SK-N-SH treated with all-trans-retinoic acid at 6 μM for 48 hours (cell line): ENCODE measurements around the gene COL26A1.

Experiments
- ATAC-seq: fragments of 200-7000 bp; cut with Tn5 transposase; 3 replicates; pipeline ENCODE4 v1.9.1; 2020; ENCODE audit warnings: mild to moderate bottlenecking, moderate library complexity
- ARNTL ChIP-seq: fragments of 450-650 bp; formaldehyde crosslinking; IDR thresholded peaks from 2 replicates; pipeline ENCODE4 v1.5.0; 2020; ENCODE audit warnings: low read depth, mild to moderate bottlenecking, moderate library complexity, borderline replicate concordance
- BACH2 ChIP-seq: fragments of 250-450 bp; sonication (Bioruptor Pico); IDR thresholded peaks from 2 replicates; pipeline ENCODE4 v1.9.0; 2021; ENCODE audit warnings: mild to moderate bottlenecking, borderline replicate concordance
- CREB5 ChIP-seq: fragments of 250-450 bp; sonication (Bioruptor Pico); IDR thresholded peaks from 2 replicates; pipeline ENCODE4 v1.5.1; 2020; ENCODE audit warnings: low read depth, mild to moderate bottlenecking, moderate library complexity
- CSDC2 ChIP-seq: fragments of 250-450 bp; sonication (Bioruptor Pico); IDR thresholded peaks from 2 replicates; pipeline ENCODE4 v1.5.0; 2020; ENCODE audit warnings: mild to moderate bottlenecking, moderate library complexity
- CSRNP3 ChIP-seq: fragments of 250-450 bp; sonication (Bioruptor Pico); IDR thresholded peaks from 2 replicates; pipeline ENCODE4 v1.5.1; 2021; ENCODE audit warnings: mild to moderate bottlenecking, moderate library complexity
- ESRRG ChIP-seq: fragments of 250-450 bp; sonication (Bioruptor Pico); IDR thresholded peaks from 2 replicates; pipeline ENCODE4 v1.6.1; 2021; ENCODE audit warnings: mild to moderate bottlenecking
- GLIS3 ChIP-seq: fragments of 250-450 bp; sonication (Bioruptor Pico); IDR thresholded peaks from 2 replicates; pipeline ENCODE4 v1.5.0; 2020; ENCODE audit warnings: mild to moderate bottlenecking, moderate library complexity
- ISL1 ChIP-seq: fragments of 250-450 bp; sonication (Bioruptor Pico); IDR thresholded peaks from 2 replicates; pipeline ENCODE4 v2.1.2; 2022; ENCODE audit warnings: mild to moderate bottlenecking, moderate library complexity
- OSR1 ChIP-seq: fragments of 250-450 bp; sonication (Bioruptor Pico); IDR thresholded peaks from 2 replicates; pipeline ENCODE4 v1.8.0; 2022; ENCODE audit warnings: moderate library complexity, mild to moderate bottlenecking, inconsistent platforms
- PATZ1 ChIP-seq: fragments of 250-450 bp; sonication (Bioruptor Pico); IDR thresholded peaks from 2 replicates; pipeline ENCODE4 v1.8.0; 2020; ENCODE audit warnings: mild to moderate bottlenecking, moderate library complexity, borderline replicate concordance
- POU6F1 ChIP-seq: fragments of 250-450 bp; sonication (Bioruptor Pico); IDR thresholded peaks from 2 replicates; pipeline ENCODE4 v1.8.0; 2021; ENCODE audit warnings: low read depth, mild to moderate bottlenecking, moderate library complexity, borderline replicate concordance
- RARB ChIP-seq: fragments of 250-450 bp; sonication (Bioruptor Pico); IDR thresholded peaks from 2 replicates; pipeline ENCODE4 v1.8.0; 2021; ENCODE audit warnings: mild to moderate bottlenecking, moderate library complexity
- TCF4 ChIP-seq: fragments of 250-450 bp; sonication (Bioruptor Pico); IDR thresholded peaks from 2 replicates; pipeline ENCODE4 v1.8.0; 2021; ENCODE audit warnings: mild to moderate bottlenecking, moderate library complexity, borderline replicate concordance
- TOX ChIP-seq: fragments of 250-450 bp; sonication (Bioruptor Pico); IDR thresholded peaks from 2 replicates; pipeline ENCODE4 v1.8.0; 2021; ENCODE audit warnings: mild to moderate bottlenecking, moderate library complexity, borderline replicate concordance
- TSHZ2 ChIP-seq: fragments of 250-450 bp; sonication (Bioruptor Pico); IDR thresholded peaks from 2 replicates; pipeline ENCODE4 v1.5.0; 2020; ENCODE audit warnings: mild to moderate bottlenecking, moderate library complexity
- ZC3H10 ChIP-seq: fragments of 250-450 bp; sonication (Bioruptor Pico); IDR thresholded peaks from 2 replicates; pipeline ENCODE4 v1.5.1; 2021; ENCODE audit warnings: mild to moderate bottlenecking, moderate library complexity
- ZFP3 ChIP-seq: fragments of 250-450 bp; sonication (Bioruptor Pico); IDR thresholded peaks from 2 replicates; pipeline ENCODE4 v1.5.0; 2020; ENCODE audit warnings: mild to moderate bottlenecking, moderate library complexity
- ZFP30 ChIP-seq: fragments of 450-650 bp; formaldehyde crosslinking; IDR thresholded peaks from 2 replicates; pipeline ENCODE4 v1.5.0; 2022; ENCODE audit warnings: mild to moderate bottlenecking, moderate library complexity
- ZNF565 ChIP-seq: fragments of 450-650 bp; formaldehyde crosslinking; conservative IDR thresholded peaks from 2 replicates; pipeline ENCODE4 v1.5.0; 2020; ENCODE audit warnings: low read depth, mild to moderate bottlenecking, moderate library complexity
- ZNF70 ChIP-seq: fragments of 450-650 bp; formaldehyde crosslinking; IDR thresholded peaks from 2 replicates; pipeline ENCODE4 v1.5.0; 2020; ENCODE audit warnings: mild to moderate bottlenecking, moderate library complexity
- ZNF8 ChIP-seq: fragments of 450-650 bp; formaldehyde crosslinking; IDR thresholded peaks from 2 replicates; pipeline ENCODE4 v1.5.0; 2020; ENCODE audit warnings: mild to moderate bottlenecking, moderate library complexity

Gene COL26A1

GRCh38 chr7:101545441-101546190 lies 182.9 kb downstream of the COL26A1 start:
- no peak for ATAC-seq
- TF ChIP-seq ARNTL, result no peak
- TF ChIP-seq ZNF70 (CRISPR knock-in tag), result no peak
- TF ChIP-seq CSRNP3 (CRISPR knock-in tag), result no peak
- TF ChIP-seq CREB5 (CRISPR knock-in tag), result no peak
- TF ChIP-seq GLIS3 (CRISPR knock-in tag), result no peak
- no peak for TF ChIP-seq ZNF8
- TF ChIP-seq ZFP30 (CRISPR knock-in tag), result no peak
- no peak for TF ChIP-seq ISL1 (CRISPR knock-in tag)
- no peak for TF ChIP-seq ZNF565 (CRISPR knock-in tag)
- no peak for TF ChIP-seq CSDC2
- TF ChIP-seq BACH2, result no peak
- no peak for TF ChIP-seq TCF4
- TF ChIP-seq OSR1 (CRISPR knock-in tag), result no peak
- no peak for TF ChIP-seq ZFP3
- no peak for TF ChIP-seq PATZ1 (CRISPR knock-in tag)
- no peak for TF ChIP-seq RARB (CRISPR knock-in tag)
- no peak for TF ChIP-seq TOX
- TF ChIP-seq, all 23 proteins: peak for 0

GRCh38 chr7:101546308-101546936 lies 183.7 kb downstream of the COL26A1 start:
- ATAC-seq, result no peak
- TF ChIP-seq ZFP30 (CRISPR knock-in tag) (no peak), TCF4 (no peak), ESRRG (CRISPR knock-in tag) (no peak), ZNF8 (no peak), RARB (CRISPR knock-in tag) (no peak)

- ATAC-seq, result no peak
- TF ChIP-seq TSHZ2 (CRISPR knock-in tag) (no peak), CSDC2 (no peak), ZNF8 (no peak), ZNF565 (CRISPR knock-in tag) (no peak), TOX (no peak), RARB (CRISPR knock-in tag) (no peak), POU6F1 (CRISPR knock-in tag) (no peak), ESRRG (CRISPR knock-in tag) (no peak), GLIS3 (CRISPR knock-in tag) (no peak), CSRNP3 (CRISPR knock-in tag) (no peak), ZC3H10 (CRISPR knock-in tag) (no peak), ZFP30 (CRISPR knock-in tag) (no peak), ZNF70 (CRISPR knock-in tag) (no peak)
These were observed 184.6 kb downstream of the COL26A1 start for GRCh38 chr7:101547022-101547915.
